ENCODE results near the gene FMOD.
"Not testable (repeated sequence)": the region's sequence is repeated elsewhere in the genome, so short reads cannot be mapped to it uniquely, and the experiment has no call there.

FMOD gene

DNA sequence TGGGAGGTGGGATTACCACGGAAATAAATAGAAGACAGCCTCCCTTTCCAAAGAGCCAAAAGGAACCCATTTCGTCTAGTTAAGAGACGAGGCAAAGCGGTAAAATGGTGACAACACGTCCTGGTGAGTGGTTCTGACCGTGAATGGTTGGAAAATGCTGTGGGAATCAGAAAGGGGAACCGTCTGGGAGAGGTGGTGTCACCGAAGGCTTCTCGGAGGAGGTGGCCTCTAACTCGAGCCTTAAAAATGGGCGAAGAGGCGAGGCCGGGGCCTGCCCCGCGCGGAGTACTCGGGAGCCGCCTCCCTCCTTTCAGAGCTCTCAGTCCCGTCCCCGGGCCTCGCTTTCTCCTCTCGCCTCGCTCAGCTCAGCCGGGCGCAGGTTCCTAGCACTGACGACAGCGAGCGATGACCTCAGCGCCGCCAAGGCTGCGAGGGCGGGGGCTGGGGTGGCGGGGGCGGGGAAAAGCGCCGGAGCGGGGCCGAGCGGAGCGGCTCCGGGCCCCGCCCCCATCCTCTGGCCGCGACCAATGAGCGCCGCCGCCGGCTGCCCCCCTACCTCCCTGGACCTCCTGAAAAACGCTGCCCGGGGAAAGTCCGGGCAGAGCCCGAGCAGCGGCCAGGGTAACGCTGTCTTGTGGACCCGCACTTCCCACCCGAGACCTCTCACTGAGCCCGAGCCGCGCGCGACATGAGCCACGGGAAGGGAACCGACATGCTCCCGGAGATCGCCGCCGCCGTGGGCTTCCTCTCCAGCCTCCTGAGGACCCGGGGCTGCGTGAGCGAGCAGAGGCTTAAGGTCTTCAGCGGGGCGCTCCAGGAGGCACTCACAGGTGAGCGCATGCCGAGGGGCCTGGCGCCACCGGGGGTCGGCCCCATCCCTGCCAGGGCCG is 45.8 kb downstream of the FMOD start, which contains the start of gene BTG2:
Gene BTG2, plus strand, starts transcription at position 601 of the 890 bp plus-strand sequence. Its CDS starts 88 bp downstream, at position 689.
- DNase-seq = peak; percentile 96

GRCh38 chr1:203304391-203304918 is 46.5 kb downstream of the FMOD start:
- no peak for DNase-seq

GRCh38 chr1:203302894-203303293 is 48.0 kb downstream of the FMOD start:
- no peak for DNase-seq

DNA sequence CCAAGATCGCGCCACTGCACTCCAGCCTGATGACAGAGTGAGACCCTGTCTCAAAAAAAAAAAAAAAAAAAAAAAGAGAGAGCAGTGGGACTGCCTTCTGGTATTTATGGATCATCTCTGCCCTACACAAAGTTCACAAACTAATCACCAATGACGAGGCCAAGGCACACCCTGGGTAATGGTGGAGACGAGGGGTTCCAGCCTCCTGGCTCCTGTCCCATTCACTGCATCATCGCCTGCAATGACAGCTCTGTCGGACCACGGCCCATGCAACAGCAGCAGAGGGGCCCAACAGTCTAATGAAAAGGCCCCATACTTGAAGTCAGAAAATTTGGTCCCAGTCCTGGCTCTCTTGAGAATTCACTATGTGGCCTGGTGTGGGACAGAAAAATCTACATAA is 48.5 kb downstream of the FMOD start:
- DNase-seq = no peak

DNA sequence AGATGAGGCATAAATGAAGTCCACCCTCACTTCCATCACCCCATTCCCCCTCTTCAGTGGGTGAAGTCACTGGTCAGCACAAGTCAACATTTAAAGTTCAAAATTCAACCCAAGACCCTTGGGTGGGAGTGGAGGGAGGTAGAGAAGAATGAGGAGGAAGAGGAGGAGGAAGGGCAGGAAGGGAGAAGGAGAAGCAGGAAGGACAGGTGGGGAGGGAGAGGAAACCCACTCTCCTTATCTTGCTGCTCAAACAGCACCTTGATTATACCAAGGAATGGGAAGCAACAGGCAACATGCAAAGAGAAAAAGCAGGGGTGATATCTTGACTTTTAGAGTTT is 49.6 kb downstream of the FMOD start:
- no peak for DNase-seq

DNA sequence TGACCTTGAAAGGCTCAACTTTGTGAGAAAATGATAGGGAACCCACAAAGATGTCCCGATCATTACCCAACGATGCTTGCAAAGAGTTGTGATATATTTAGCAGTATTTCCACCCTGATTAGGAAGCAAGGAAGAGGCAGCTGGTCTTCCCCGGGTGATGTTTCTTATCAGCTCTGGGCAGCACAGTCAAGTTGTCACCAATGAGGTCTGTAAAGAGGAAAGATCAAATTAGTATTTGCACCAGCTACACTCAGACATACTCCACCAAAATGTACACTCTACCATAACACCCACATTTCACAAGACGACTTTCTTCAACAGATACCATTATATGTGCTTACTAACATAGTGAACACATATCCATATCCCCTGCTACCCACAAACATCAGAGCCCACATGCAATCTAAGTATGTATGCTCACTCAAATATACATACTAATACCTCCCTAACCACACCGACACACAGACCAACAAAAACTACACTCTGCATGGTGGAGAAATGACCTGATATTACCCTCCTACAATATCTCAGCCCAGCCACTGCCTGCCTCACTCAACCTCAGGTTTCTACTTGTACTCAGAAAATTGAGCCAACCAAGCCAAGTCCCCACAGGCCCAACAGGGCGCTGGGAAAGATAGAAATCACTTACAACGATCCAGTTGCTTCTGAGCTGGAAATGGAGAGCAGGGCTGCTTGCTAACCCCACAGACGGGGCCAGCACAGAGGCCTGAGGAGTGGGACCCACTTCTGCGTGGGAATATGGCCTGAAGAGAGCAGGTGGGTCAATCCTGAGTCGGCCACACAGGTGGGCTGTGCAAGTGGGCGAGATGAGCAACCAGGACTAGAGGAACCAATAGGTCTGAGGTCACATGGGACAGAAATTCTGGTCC is 50.2 kb downstream of the FMOD start:
- no peak for DNase-seq

DNA sequence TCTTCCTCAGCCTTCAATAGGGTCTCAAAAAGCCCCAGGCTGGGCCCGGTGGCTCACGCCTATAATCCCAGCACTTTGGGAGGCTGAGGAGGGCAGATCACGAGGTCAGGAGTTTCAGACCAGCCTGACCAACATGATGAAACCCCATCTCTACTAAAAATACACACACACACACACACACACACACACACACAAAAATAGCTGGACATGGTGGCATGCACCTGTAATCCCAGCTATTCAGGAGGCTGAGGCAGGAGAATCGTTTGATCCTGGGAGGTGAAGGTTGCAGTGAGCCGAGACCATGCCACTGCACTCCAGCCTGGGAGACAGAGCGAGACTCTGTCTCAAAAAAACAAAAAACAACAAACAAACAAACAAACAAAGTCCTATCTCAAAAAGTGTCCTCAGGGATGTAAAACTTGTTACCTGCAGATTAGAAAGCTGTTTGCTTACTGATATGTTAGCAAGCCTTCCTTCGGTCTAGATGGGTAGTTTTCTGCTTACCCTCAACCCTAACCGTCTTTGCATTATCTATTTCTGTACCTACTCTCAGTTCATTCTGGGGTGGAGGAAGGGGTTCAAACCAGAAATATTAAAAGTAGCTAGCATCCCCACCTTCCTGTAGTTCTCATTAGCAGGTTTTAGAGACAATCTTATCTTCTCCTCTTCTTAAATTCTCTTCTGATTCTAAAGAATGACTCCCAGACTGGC is 51.0 kb downstream of the FMOD start:
- not testable (repeated sequence) for DNase-seq

- DNase-seq = no peak
Measured at GRCh38 chr1:203299169-203299568, 51.8 kb downstream of the FMOD start.

DNA sequence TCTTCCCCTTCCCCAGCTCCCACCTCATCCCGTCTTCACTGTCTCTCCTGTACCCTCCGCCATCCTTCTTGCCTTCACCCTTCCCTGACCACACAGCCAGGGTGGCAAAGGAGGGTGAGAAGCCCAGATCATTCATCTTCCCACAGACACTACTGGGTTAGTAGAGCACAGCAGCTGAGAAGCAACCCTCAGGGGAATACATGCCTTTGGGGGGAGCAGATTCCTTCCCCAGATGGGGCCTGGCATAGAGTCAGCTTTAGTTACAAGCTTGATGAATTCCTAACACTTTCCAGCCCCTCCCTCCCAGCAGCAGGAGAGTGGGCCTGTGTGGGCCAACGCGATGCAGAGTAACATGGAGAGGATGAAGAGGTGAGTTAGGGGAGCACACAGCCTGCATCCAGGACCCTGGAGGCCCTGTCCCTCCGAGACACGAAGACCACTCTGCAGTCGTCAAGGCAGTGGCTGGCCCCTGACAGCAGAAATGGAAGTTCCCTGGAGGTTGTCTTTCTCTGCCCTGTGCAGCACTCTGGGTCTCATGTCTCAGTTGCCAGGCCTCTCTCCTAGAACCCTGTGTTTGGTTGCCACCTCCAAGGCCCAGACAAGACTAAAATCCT is 54.4 kb downstream of the FMOD start:
- no peak for DNase-seq

GRCh38 chr1:203295796-203296195 is 55.1 kb downstream of the FMOD start:
- no peak for DNase-seq

DNA sequence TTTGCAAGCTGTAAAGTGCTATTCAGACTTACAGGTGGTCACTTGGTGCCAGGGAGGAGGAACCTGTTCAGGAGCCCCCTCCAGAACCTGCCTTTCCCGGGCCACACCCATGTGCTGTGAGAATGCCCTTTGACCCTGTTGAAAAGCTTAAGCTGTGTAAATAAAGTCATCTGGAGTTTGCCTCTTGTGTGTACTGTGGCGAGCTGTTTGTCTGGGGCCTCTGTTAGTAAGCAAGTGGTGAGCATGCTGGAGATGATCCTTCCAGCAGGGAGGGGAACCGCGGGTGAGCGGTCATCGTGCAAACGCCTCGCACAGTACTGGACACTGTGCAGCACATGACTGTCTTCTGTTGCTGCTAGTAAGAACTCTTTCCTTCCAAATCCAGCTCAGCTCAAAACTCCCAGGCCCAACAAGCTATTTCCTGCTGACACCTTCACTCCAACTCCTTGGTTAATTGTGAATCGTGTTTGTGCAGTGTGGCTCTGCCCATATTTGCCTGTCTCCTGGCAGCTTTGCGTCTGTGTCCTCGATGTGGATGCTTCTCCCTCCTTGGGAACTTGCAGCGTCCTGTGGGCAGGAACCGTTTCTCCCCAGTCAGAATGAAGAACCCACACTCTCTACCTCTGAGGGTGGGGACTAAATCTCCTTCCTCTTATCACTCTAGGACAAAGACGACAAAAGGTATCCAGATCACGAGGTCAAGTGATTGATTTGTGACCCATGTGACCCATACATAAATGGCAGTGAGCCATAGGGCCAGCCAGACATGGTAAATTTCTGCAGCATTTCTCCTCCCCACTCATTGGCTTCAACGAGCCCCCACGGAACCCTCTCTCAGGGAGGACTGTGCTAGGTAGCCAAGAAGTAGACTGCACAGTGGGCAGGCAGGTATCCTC is 59.5 kb downstream of the FMOD start:
- no peak for DNase-seq

All from CD4-positive, alpha-beta T cell treated with Interleukin-10 for 1 hour (primary cell).